HCT116 (cell line): ENCODE results near the gene PTPRCAP. TPM values are rescaled to one million over a fixed set of nuclear protein-coding genes. Genes with fewer than 3 reads are reported as not detected.

ENCODE experiments used
- ATAC-seq: fragments of 200-7000 bp; cut with Tn5 transposase; 2 replicates; pipeline ENCODE4 v1.9.1; 2020; ENCODE audit warnings: mild to moderate bottlenecking, moderate library complexity
- BruUV-seq: library from RNA; stranded (reverse); fragments of 400-500 nt; replicated peaks from 2 replicates; lab custom pipeline; 2021; lab: Mats Ljungman, UMichigan
- CTCF ChIA-PET: fragments of 300-600 bp; sonication (Branson Sonifier 250); formaldehyde crosslinking; loops from one replicate; lab custom pipeline; 2021; ENCODE audit warnings: antibody characterized with exemption; lab: Charles Lee
- POLR2A ChIA-PET: fragments of 300-600, 350-600 bp; sonication (Branson Sonifier 250); formaldehyde crosslinking; loops from one replicate; lab custom pipeline; 2021; ENCODE audit warnings: antibody characterized with exemption; lab: Charles Lee
- RAD21 ChIA-PET, 2 experiments: fragments of 300-600 bp; sonication (Branson Sonifier 250); formaldehyde crosslinking; loops; one replicate each; lab custom pipeline; 2023; ENCODE audit warnings: low total read pairs in 2 of 2; ENCODE audit not compliant: uncharacterized antibody in 2 of 2, unreplicated experiment in 2 of 2, low non-redundant PET in 1 of 2; lab: Charles Lee
- DNase-seq: peaks from one replicate; pipeline ENCODE4 v3.0.0-alpha.2; 2010; ENCODE audit warnings: low read depth, low spot score
- H2AFZ ChIP-seq: fragments of 200-600 bp; shearing (Covaris generic), sonication (generic); 2 replicates; pipeline ENCODE4 v1.6.1; 2017; ENCODE audit warnings: low read depth, mixed run types, mixed read lengths, antibody characterized with exemption, low read length; ENCODE audit not compliant: poor library complexity, severe bottlenecking
- H3K27ac ChIP-seq: 2 replicates; pipeline ENCODE4 v1.5.1; 2012; ENCODE audit warnings: low read depth, low read length
- H3K27me3 ChIP-seq: fragments of 200-600 bp; sonication (generic); 2 replicates; pipeline ENCODE4 v1.6.1; 2016; ENCODE audit warnings: mixed run types, low read length, mixed read lengths; ENCODE audit not compliant: insufficient read depth
- H3K36me3 ChIP-seq, 2 experiments: fragments of 200-500 bp in 1 of 2; fragments of 200-600 bp in 1 of 2; sonication (Bioruptor generic) in 1 of 2; sonication (generic) in 1 of 2; 2 replicates each; pipeline versions ENCODE4 v1.5.1 to v1.6.1; 2014 to 2016; ENCODE audit warnings: low read length in 2 of 2, inconsistent platforms in 1 of 2, mixed read lengths in 1 of 2, mixed run types in 1 of 2; ENCODE audit not compliant: insufficient read depth in 2 of 2, control insufficient read depth in 1 of 2
- H3K4me1 ChIP-seq, 2 experiments: fragments of 200-600 bp in 1 of 2; sonication (generic) in 1 of 2; 2 replicates each; pipeline versions ENCODE4 v1.5.1 to v1.6.1; 2012 to 2017; ENCODE audit warnings: low read length in 2 of 2, inconsistent platforms in 1 of 2, mild to moderate bottlenecking in 1 of 2, mixed read lengths in 1 of 2, mixed run types in 1 of 2, moderate library complexity in 1 of 2; ENCODE audit not compliant: insufficient read depth in 2 of 2, control insufficient read depth in 1 of 2
- H3K4me2 ChIP-seq: fragments of 200-600 bp; sonication (generic); 2 replicates; pipeline ENCODE4 v1.6.1; 2017; ENCODE audit warnings: mixed run types, low read length, mixed read lengths
- H3K4me3 ChIP-seq, 2 experiments: fragments of 200-600 bp in 1 of 2; sonication (generic) in 1 of 2; replicated peaks in 1 of 2; 2 replicates each; pipeline ENCODE4 v1.5.1; 2011 to 2016; ENCODE audit warnings: low read length in 2 of 2, control low read depth in 1 of 2, low read depth in 1 of 2, mild to moderate bottlenecking in 1 of 2, mixed read lengths in 1 of 2, mixed run types in 1 of 2
- H3K79me2 ChIP-seq: fragments of 200-600 bp; sonication (generic); 2 replicates; pipeline ENCODE4 v1.6.1; 2017; ENCODE audit warnings: mild to moderate bottlenecking, mixed run types, low read length, moderate library complexity, mixed read lengths; ENCODE audit not compliant: insufficient read depth
- H3K9ac ChIP-seq: fragments of 200-600 bp; sonication (generic); 2 replicates; pipeline ENCODE4 v1.6.1; 2016; ENCODE audit warnings: low read length, mixed read lengths
- H3K9me2 ChIP-seq: fragments of 200-600 bp; sonication (generic), shearing (Covaris generic); 2 replicates; pipeline ENCODE4 v1.6.1; 2017; ENCODE audit warnings: mixed run types, mild to moderate bottlenecking, moderate library complexity; ENCODE audit not compliant: insufficient read depth
- H3K9me3 ChIP-seq, 2 experiments: fragments of 200-500 bp in 1 of 2; fragments of 200-600 bp in 1 of 2; sonication (Bioruptor generic) in 1 of 2; sonication (generic) in 1 of 2; 2 replicates each; pipeline ENCODE4 v1.6.1; 2014 to 2017; ENCODE audit warnings: low read length in 2 of 2, mixed read lengths in 2 of 2, inconsistent platforms in 1 of 2, low read depth in 1 of 2, mild to moderate bottlenecking in 1 of 2, mixed run types in 1 of 2, moderate library complexity in 1 of 2; ENCODE audit not compliant: control insufficient read depth in 1 of 2, insufficient read depth in 1 of 2
- H4K20me1 ChIP-seq: fragments of 200-600 bp; sonication (generic), shearing (Covaris generic); 2 replicates; pipeline ENCODE4 v1.6.1; 2017; ENCODE audit warnings: mixed run types, mild to moderate bottlenecking, moderate library complexity; ENCODE audit not compliant: insufficient read depth
- CBX3 ChIP-seq: IDR thresholded peaks from 2 replicates; pipeline ENCODE4 v1.6.1; 2012; ENCODE audit warnings: low read depth
- CTCF ChIP-seq, 3 experiments: fragments of 200-600 bp in 1 of 3; sonication (generic) in 1 of 3; IDR thresholded peaks in 2 of 3; conservative IDR thresholded peaks in 1 of 3; 2 replicates each; pipeline ENCODE4 v1.5.1; 2012 to 2017; ENCODE audit warnings: low read depth in 2 of 3, low read length in 2 of 3, antibody characterized with exemption in 1 of 3, borderline replicate concordance in 1 of 3, control low read depth in 1 of 3, mild to moderate bottlenecking in 1 of 3, mixed read lengths in 1 of 3, mixed run types in 1 of 3, moderate library complexity in 1 of 3; ENCODE audit not compliant: insufficient read depth in 1 of 3
- EGR1 ChIP-seq: IDR thresholded peaks from 2 replicates; pipeline ENCODE4 v1.6.1; 2012; ENCODE audit warnings: low read depth
- ELF1 ChIP-seq: IDR thresholded peaks from 2 replicates; pipeline ENCODE4 v1.6.1; 2012; ENCODE audit warnings: low read depth, borderline replicate concordance
- POLR2A ChIP-seq: IDR thresholded peaks from 2 replicates; pipeline ENCODE4 v1.7.0; 2011; ENCODE audit warnings: borderline replicate concordance; ENCODE audit not compliant: insufficient read depth, insufficient read length; ENCODE audit errors: extremely low read depth
- RAD21 ChIP-seq: IDR thresholded peaks from 2 replicates; pipeline ENCODE4 v1.6.1; 2012; ENCODE audit warnings: low read depth, mild to moderate bottlenecking
- REST ChIP-seq: IDR thresholded peaks from 2 replicates; pipeline ENCODE4 v1.6.1; 2012; ENCODE audit warnings: low read depth
- YY1 ChIP-seq: IDR thresholded peaks from 2 replicates; pipeline ENCODE4 v1.6.1; 2011; ENCODE audit warnings: low read length, low read depth, moderate library complexity, mild to moderate bottlenecking; ENCODE audit not compliant: insufficient replicate concordance; ENCODE audit errors: extremely low read depth
- ZFX ChIP-seq: fragments of 450-650 bp; IDR thresholded peaks from 2 replicates; pipeline ENCODE4 v1.6.1; 2017
- ZNF274 ChIP-seq: fragments of 200-500 bp; sonication (Bioruptor generic); IDR thresholded peaks from 2 replicates; pipeline ENCODE4 v1.6.1; 2014; ENCODE audit warnings: mild to moderate bottlenecking, low read depth, low read length, inconsistent platforms
- intact Hi-C: fragments of 100-400 bp; cut with micrococcal nuclease; formaldehyde crosslinking; loops from 2 replicates; pipeline ENCODE4 v1.10.0; 2022
- total RNA-seq: library from RNA; stranded (reverse); gene quantifications from one replicate; pipeline ENCODE4 v1.2.1, GENCODE V29; 2021; ENCODE audit not compliant: unreplicated experiment

The PTPRCAP gene
- total RNA-seq, 1 experiment from 2014 or later, result 1.4 TPM

GRCh38 chr11:67469508-67469811, 32.0 kb upstream of the PTPRCAP start:
- Histone ChIP-seq H3K27ac (peak overlapping the region; percentile 38), H3K27me3 (no peaks in the 10 kb centered on the region), H3K9me2 (no peaks in the 10 kb centered on the region), H3K79me2 (peaks cover 15% of the 10 kb centered on the region; the same call in 1 of the 2 replicates), H3K9ac (peak overlapping the region; percentile 80), H3K4me3 (peak overlapping the region; percentile 61 to 95), H3K9me3 (no peaks in the 10 kb centered on the region), H3K36me3 (no peaks in the 10 kb centered on the region), H3K4me1 (peaks cover 22 to 40% of the 10 kb centered on the region in 2 experiments), H3K4me2 (peak overlapping the region; percentile 100), H2AFZ (no peak overlapping the region), H4K20me1 (no peaks in the 10 kb centered on the region)
- CTCF ChIA-PET, result no interaction called here
- TF ChIP-seq YY1, result no peak
- TF ChIP-seq CTCF (IDR thresholded peaks at IDR 0.05 in 2 of 3, conservative IDR thresholded peaks at IDR 0.05 in 1 of 3; ENCODE audit: borderline replicate concordance in 1 of 3, insufficient read depth in 1 of 3, low read depth in 2 of 3, low read length in 2 of 3), result 0 out of 6 replicates have a peak, but pooled peaks of 1 of the 3 experiments have one; percentile 2
- BruUV-seq, result no TSS peak
- intact Hi-C loops, result loop anchor here (1.0 to 5.0 kb wide), 4 partner anchors 37 to 117 kb away; partner anchors contain the start of genes POLD4 and RPS6KB2
- RAD21 ChIA-PET, result interaction anchor here in 1 of 2 experiments (2.2 kb wide), 1 partner anchor 68 kb away, joined by 6 read pairs; the partner anchor contains the start of gene PPP1CA
- ATAC-seq, result no peak
- POLR2A ChIA-PET, result interaction anchor here (2.1 kb wide), 1 partner anchor 13 kb away, joined by 9 read pairs; the partner anchor contains the start of gene AIP
- no peak for DNase-seq

- H3K27ac ChIP-seq, result peak within 1 kb of the TSS; percentile 88
- ChIA-PET RAD21 (interaction anchor here in 1 of 2 experiments (1.4 to 2.2 kb wide), 2 partner anchors 67 to 86 kb away, joined by 3 to 6 read pairs; partner anchors contain the start of gene PPP1CA), CTCF (interaction anchor here (1.9 kb wide), 1 partner anchor 67 kb away, joined by 8 read pairs; the partner anchor contains the start of gene PPP1CA), POLR2A (interaction anchor here (1.0 to 2.1 kb wide), 4 partner anchors 11 to 77 kb away, joined by 3 to 9 read pairs (median 3); partner anchors contain the start of genes AIP and RAD9A)
- peak; percentile 71 for ATAC-seq
- H3K9me2 ChIP-seq, result no peaks in the 10 kb centered on the region
- H4K20me1 ChIP-seq, result no peaks in the 10 kb centered on the region
- no peaks in the 10 kb centered on the region for H3K36me3 ChIP-seq
- no TSS peak for BruUV-seq
- H3K79me2 ChIP-seq, result peaks cover 15% of the 10 kb centered on the region; the same call in 1 of the 2 replicates
- intact Hi-C loops, result loop anchor here (1.0 to 5.0 kb wide), 4 partner anchors 37 to 117 kb away; partner anchors contain the start of genes POLD4 and RPS6KB2
- H3K4me3 ChIP-seq, result peak within 1 kb of the TSS; percentile 82 to 95
- H3K9me3 ChIP-seq, result no peaks in the 10 kb centered on the region
- H2AFZ ChIP-seq, result no peak within 1 kb of the TSS
- peak within 1 kb of the TSS; percentile 100 for H3K4me2 ChIP-seq
- DNase-seq, result peak; percentile 82
- no peaks in the 10 kb centered on the region for H3K27me3 ChIP-seq
- H3K4me1 ChIP-seq, result peaks cover 25 to 45% of the 10 kb centered on the region in 2 experiments
- peak within 1 kb of the TSS; percentile 95 for H3K9ac ChIP-seq
- TF ChIP-seq EGR1 (no peak), REST (no peak), YY1 (peak; percentile 92), POLR2A (peak; percentile 88), ELF1 (no peak), ZFX (peak; percentile 84), ZNF274 (no peak), CBX3 (no peak), RAD21 (no peak)
These were observed 31.5 kb upstream of the PTPRCAP start, which contains the start of gene TMEM134 for GRCh38 chr11:67468759-67469507. Gene TMEM134, minus strand, starts transcription at chr11:67469251. Its CDS starts 59 bp downstream, at chr11:67469192.
